Activated T-cell treated with anti-CD3 and anti-CD28 coated beads for 4 hours (primary cell): ENCODE data around the gene DNMT1.

Source experiments
- DNase-seq: peaks from one replicate; pipeline ENCODE4 v3.0.0-alpha.2; 2020

DNMT1 gene

GRCh38 chr19:10138879-10139795, 55.6 kb downstream of the DNMT1 start:
- DNase-seq = no peak

- DNase-seq = no peak
Observed at GRCh38 chr19:10137751-10138682, 56.7 kb downstream of the DNMT1 start.

- DNase-seq = no peak
Observed at GRCh38 chr19:10136936-10137335, 57.8 kb downstream of the DNMT1 start.

GRCh38 chr19:10135551-10136334, 59.0 kb downstream of the DNMT1 start:
- no peak for DNase-seq

GRCh38 chr19:10134040-10134439, 60.7 kb downstream of the DNMT1 start:
- DNase-seq = no peak

GRCh38 chr19:10133596-10133995, 61.2 kb downstream of the DNMT1 start:
- DNase-seq = no peak

GRCh38 chr19:10132905-10133304, 61.8 kb downstream of the DNMT1 start:
- DNase-seq = no peak

GRCh38 chr19:10126213-10126639, 68.5 kb downstream of the DNMT1 start:
- DNase-seq = no peak

GRCh38 chr19:10124429-10124828, 70.3 kb downstream of the DNMT1 start:
- no peak for DNase-seq

GRCh38 chr19:10122045-10122444, 72.7 kb downstream of the DNMT1 start:
- no peak for DNase-seq

GRCh38 chr19:10120538-10121189, 74.1 kb downstream of the DNMT1 start:
- DNase-seq = no peak

- no peak for DNase-seq
Observed at GRCh38 chr19:10118960-10119359, 75.8 kb downstream of the DNMT1 start.

- no peak for DNase-seq
Observed at GRCh38 chr19:10116866-10117616, 77.7 kb downstream of the DNMT1 start.

GRCh38 chr19:10116085-10116865, 78.5 kb downstream of the DNMT1 start:
- no peak for DNase-seq

- DNase-seq = no peak
Observed at GRCh38 chr19:10115392-10116084, 79.2 kb downstream of the DNMT1 start.

- DNase-seq = no peak
Observed at GRCh38 chr19:10114651-10115391, 79.9 kb downstream of the DNMT1 start.

- DNase-seq = no peak
Observed at GRCh38 chr19:10113964-10114650, 80.6 kb downstream of the DNMT1 start.

GRCh38 chr19:10113592-10113963, 81.2 kb downstream of the DNMT1 start:
- no peak for DNase-seq
